HG02798 (cell line): ENCODE results near the gene FXYD5.
A peak's percentile ranks its signal among the peaks of the same experiment; 100 is the strongest.

Experiments used
- ATAC-seq: cut with Tn5 transposase; IDR thresholded peaks from one replicate; pipeline ENCODE4 v1.9.1; 2021; ENCODE audit warnings: mild to moderate bottlenecking; ENCODE audit not compliant: unreplicated experiment, poor library complexity

The FXYD5 gene

DNA sequence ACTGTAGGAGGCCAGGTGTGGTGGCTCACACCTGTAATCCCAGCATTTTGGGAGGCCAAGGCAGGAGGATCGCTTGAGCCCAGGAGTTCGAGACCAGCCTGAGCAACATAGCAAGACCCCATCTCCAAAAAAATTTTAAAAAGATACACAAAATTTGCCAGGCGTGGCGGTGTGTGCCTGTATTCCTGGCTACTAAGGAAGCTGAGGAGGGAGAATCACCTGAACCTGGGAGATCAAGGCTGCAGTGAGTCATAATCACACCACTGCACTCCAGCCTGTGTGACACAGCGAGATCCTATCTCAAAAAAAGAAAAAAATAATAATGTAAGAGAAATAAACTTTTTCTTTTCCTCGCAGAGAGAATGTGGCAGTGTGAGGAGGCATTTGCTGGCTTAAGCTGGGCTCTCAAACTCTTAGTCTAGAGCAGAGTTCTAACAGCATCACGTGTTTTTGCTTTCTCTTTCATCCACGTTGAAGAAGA is 52.9 kb downstream of the FXYD5 start:
- no peak for ATAC-seq

DNA sequence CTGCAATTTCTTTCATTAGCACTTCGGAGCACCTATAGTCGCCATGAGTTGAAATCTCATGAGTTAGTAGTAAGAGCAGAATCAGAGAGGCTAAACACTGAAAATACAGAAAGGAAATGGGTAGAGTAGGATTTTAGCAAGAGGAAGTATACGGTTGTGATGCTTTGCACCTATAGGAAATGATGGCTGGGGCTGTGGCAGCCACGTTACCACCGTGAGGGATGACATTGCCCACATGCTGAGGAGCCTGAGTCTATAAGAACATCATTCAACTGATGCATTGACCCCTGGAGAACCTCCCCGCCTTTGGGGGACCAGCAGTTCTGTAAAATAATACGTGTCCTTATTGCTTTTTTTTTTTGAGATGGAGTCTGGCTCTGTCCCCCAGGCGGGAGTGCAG is 53.6 kb downstream of the FXYD5 start:
- ATAC-seq = no peak

DNA sequence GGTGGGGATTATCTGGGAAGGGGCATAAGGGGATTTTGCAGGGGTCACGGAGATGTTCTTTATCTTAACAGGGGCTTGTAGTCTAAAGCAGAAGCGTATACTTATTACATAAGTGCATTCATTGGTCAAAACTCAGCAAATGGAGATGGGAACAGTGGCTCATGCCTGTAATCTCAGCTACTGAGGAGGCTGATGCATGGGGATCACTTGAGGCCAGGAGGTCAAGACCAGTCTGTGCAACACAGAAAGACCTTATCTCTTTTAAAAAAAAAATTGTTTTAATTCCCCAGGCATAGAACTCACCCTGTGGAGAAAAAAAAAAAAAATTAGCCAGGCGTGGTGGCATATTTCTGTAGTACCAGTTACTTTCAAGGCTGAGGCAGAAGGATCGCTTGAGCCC is 55.1 kb downstream of the FXYD5 start:
- ATAC-seq = no peak

DNA sequence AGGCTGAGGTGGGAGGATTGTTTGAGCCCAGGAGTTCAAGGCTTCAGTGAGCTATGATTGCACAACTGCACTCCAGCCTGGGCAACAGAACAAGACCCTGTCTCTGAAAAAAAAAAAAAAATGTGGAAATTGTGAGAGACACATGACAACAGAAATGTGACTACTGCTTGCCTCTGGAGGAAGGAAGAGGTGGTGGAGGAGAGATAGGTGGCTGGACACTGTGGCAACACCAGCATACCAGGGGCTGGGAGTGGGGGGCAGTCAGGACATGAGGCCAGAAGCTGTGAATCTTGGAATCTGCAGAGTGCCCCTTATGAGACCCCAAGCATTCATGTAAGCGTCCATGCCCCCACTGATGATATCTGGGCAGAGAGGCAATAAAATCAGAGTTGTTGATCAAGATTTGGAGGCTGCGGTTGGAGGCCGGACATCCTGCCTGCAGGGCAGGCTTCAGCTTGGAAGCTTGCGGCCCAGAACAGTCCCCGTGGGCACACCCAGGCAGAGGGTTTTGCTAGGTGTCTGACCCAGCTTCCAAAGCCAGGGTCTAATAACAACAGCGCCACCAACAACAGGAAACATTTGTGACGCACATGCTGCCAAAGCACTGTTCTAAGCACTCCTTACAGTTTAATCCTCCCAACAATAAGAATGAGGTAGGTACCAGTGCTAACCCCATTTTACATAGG is 57.2 kb downstream of the FXYD5 start:
- ATAC-seq = no peak

DNA sequence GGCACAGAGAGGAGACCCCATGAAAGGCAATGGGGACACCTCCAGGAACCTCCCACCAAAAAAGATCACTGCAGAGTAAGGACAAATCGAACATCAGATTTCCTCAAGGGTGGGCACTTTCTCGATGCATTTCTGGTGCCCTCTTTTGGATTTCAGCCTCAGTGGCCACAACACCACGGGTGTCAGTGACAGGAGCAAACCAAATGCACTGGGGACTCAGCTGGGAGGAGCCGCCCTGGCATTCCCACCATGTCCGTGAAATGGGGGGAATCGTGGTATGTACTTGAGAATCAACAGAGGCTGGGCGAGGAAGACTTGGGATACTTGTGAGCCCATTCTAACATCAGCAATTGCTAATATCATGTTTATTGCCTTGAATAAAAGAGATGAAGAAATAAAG is 57.7 kb downstream of the FXYD5 start:
- no peak for ATAC-seq

DNA sequence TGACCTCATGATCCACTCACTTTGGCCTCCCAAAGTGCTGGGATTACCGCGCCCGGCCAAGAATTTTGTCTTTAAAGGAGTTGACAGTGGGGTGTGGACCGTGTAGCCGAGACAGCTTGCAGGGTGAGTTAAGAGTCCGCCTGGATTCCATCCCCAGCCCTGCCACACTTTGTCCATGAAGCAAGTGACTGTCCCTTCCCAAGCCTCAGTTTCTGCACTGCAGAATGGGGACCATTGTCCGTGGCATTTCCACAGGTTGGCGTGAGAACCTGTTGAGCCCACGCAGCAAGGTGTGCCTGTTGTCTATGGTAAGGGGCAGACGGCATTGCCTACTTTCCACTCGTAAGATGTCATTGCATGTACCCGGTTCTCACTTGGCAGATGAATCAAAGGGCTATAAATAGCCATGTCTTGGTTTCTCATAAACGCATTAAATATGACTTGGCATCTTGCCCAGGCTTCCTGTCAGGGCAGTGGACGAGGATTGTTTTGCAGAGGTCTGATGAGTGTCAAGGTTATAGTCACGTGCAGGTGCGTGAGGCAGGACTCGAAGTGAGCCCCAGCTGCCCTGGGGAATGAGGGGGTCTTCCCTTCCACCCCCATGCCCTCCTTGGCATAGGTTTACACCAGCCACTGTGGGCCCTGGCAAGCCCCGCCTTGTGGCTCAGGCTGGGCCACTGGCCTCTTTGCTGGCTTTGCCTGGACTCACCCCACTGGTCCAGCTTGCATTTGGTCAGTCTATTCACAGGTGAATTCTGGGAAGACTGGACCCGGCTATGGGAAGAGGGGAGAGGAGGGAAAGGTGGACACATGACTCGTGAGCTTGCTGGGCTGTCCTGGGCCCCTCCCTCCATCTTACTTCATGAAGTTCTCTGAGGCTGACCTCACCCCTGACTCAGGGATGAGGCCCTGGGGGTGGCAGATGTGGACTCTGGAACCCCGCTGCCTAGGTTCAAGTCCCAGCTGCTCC is 59.4 kb downstream of the FXYD5 start:
- peak; percentile 56 for ATAC-seq

DNA sequence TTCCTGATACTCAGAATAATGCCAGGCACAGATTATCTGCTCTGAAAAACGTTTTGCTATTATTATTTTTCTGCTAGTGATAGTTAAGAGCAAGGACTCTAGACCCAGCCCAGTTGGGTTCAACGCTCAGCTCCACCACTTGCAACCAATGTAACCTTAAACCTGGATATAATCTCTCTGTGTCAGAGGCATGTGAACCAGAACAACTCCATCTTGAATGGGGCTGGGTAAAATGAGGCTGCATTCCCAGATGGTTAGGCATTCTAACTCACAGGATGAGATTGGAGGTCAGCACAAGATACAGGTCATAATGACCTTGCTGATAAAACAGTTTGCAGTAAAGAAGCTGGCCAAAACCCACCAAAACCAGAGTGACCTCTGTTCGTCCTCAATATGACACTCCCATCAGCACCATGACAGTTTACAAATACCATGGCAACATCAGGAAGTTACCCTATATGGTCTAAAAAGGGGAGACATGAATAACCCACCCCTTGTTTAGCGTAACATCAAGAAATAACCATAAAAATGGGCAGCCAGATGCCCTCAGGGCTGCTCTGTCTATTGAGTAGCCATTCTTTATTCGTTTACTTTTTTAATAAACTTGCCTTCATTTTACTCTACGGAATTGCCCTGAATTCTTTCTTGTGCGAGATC is 60.4 kb downstream of the FXYD5 start:
- ATAC-seq = no peak

DNA sequence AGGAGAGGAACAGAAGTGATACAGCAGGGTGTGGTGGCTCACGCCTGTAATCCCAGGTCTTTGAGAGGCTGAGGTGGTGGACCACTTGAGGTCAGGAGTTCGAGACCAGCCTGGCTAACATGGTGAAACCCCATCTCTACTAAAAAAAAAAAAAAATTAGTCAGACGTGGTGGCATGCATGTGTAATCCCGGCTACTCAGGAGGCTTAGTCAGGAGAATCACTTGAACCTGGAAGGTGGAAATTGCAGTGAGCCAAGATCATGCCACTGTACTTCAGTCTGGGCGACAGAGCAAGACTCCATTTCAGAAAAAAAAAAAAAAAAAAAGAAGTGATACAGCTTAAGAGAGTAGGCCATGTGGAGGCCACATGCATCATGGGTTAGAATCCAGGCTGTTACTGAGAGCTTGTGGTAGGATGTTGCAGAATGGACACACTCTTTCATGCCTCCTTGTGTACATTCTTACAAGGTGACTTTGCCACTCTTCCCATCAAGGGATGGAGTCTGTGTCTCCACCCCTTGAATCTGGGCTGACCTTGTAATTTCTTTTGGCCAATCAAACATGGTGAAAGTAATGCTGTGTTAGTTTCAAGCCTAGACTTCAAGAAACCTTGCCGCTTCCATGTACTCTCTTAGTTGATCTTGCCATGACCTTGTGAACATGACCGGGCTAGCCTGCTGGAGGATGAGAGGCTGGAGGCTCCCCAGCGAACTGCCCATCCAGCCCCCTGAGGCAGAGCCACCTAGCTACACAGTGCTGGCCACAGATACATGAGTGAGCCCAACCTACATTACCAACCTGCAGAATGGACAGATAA is 61.7 kb downstream of the FXYD5 start:
- ATAC-seq = no peak

DNA sequence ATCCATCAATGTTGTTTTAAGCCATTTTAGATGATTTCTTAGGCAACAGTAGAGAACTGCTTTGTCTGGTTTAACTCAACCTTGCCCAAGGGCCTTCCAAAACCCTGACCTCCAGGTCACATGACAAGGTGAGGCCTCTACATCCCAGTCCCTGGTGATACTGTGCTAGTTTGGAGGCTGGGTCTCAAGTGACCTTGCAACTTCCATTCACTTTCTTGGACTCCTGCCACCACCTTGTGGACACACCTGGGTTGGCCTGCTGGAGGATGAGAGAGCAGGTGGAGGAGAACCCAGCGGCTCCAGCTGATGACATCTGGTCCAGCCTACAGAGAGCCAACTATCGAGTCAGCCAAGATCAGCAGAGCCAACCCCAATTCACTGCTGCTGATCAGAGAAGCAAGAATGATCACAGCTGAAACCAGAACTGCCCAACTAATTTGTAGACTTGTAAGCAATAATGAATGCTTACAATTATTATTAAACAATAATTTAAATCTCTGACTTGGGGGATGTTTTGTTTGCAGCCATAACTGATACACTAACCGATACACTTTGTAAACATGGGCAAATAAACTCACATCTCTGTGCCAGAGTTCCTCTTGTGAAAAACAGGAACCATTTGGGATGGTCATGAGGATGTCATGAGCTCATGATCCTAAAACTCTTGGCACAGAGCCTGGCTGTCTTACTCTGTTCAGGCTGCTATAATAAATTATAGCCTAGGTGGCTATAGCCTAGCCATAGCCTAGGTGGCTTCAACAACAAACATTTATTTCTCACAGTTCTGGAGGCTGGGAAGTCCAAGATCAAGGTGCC is 62.5 kb downstream of the FXYD5 start:
- ATAC-seq = no peak

DNA sequence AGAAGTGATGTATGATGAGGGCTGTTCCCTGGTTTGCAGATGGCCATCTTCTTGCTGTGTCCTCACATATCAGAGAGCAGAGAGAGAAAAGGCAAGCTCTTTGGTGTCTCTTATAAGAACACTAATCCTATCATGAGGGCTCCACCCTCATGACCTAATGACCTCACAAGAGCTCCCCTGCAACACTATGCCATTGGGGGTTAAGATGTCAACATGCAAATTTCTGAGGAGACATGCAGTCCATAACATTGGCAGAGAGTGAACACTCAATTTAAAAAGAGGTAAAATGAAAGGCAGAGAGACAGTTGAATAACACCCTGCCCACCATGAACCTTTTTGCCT is 63.1 kb downstream of the FXYD5 start:
- no peak for ATAC-seq

DNA sequence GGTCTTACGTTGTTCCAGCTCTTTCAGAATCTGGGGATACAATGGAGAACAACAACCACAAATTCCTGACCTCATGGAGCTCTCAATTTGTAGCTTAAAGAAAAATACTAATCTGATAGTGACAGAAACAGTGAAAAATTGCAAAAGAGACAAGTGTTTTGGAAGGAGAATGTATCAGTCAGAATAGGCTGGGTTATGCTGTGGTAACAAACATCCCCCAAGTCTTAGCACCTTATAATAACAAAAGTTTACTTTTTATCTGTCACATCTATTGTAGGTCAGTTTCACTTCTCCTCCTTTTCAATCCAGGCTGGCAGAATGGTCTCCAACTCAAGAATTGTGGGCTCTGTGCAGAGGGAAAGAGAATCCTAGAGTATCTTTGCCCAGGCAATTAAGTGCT is 64.5 kb downstream of the FXYD5 start:
- no peak for ATAC-seq
